HepG2 (cell line): ENCODE measurements around the gene DHH. TPM values are rescaled to one million over a fixed set of nuclear protein-coding genes. Genes with fewer than 3 reads are reported as not detected.

Experiments
- ASH2L ChIP-seq: fragments of 300-600, 200-600 bp; sonication (generic); IDR thresholded peaks from 2 replicates; pipeline ENCODE4 v1.7.0; 2017; ENCODE audit warnings: low read depth, mild to moderate bottlenecking, moderate library complexity, mixed read lengths, low read length; ENCODE audit not compliant: insufficient read length
- ETV5 ChIP-seq: IDR thresholded peaks from 2 replicates; pipeline ENCODE4 v1.6.1; 2018; ENCODE audit warnings: missing biosample characterization, missing genetic modification reagents, inconsistent platforms, borderline replicate concordance
- FOSL2 ChIP-seq: sonication (generic); formaldehyde crosslinking; IDR thresholded peaks from 2 replicates; pipeline ENCODE4 v1.4.0; 2020; ENCODE audit warnings: missing genetic modification reagents
- GATAD2A ChIP-seq: IDR thresholded peaks from 2 replicates; pipeline ENCODE4 v1.6.1; 2016
- IKZF4 ChIP-seq: sonication (generic); formaldehyde crosslinking; IDR thresholded peaks from 2 replicates; pipeline ENCODE4 v1.5.1; 2020; ENCODE audit warnings: borderline replicate concordance, mild to moderate bottlenecking, low read depth, missing genetic modification reagents; ENCODE audit errors: not compliant biosample characterization
- IKZF5 ChIP-seq: IDR thresholded peaks from 2 replicates; pipeline ENCODE4 v1.6.1; 2018; ENCODE audit warnings: missing genetic modification reagents, mild to moderate bottlenecking, missing compliant biosample characterization
- NR2F6 ChIP-seq, 2 experiments: IDR thresholded peaks; 2 replicates each; pipeline ENCODE4 v1.6.1; 2016; ENCODE audit warnings: antibody characterized with exemption in 1 of 2, mild to moderate bottlenecking in 1 of 2
- RAD21 ChIP-seq: fragments of 450-650 bp; formaldehyde crosslinking; IDR thresholded peaks from 2 replicates; pipeline ENCODE4 v1.5.0; 2020; ENCODE audit warnings: mild to moderate bottlenecking
- RAD51 ChIP-seq: fragments of 450-650 bp; IDR thresholded peaks from 2 replicates; pipeline ENCODE4 v1.6.1; 2016; ENCODE audit warnings: borderline replicate concordance
- SALL2 ChIP-seq: sonication (generic); formaldehyde crosslinking; IDR thresholded peaks from 2 replicates; pipeline ENCODE4 v1.8.1; 2023; ENCODE audit warnings: mild to moderate bottlenecking, missing genetic modification reagents, inconsistent platforms
- SMAD1 ChIP-seq: sonication (generic); formaldehyde crosslinking; IDR thresholded peaks from 2 replicates; pipeline ENCODE4 v1.4.0; 2020; ENCODE audit warnings: missing genetic modification reagents, low read depth, mild to moderate bottlenecking, borderline replicate concordance
- STAG1 ChIP-seq: sonication (generic); formaldehyde crosslinking; IDR thresholded peaks from 2 replicates; pipeline ENCODE4 v1.4.0; 2020; ENCODE audit warnings: missing genetic modification reagents
- ZBTB7B ChIP-seq: sonication (generic); formaldehyde crosslinking; IDR thresholded peaks from 2 replicates; pipeline ENCODE4 v1.4.0; 2020; ENCODE audit warnings: missing genetic modification reagents
- ZNF142 ChIP-seq: sonication (generic); formaldehyde crosslinking; IDR thresholded peaks from 2 replicates; pipeline ENCODE4 v1.4.0; 2020; ENCODE audit warnings: missing genetic modification reagents
- ZNF564 ChIP-seq: sonication (generic); formaldehyde crosslinking; IDR thresholded peaks from 2 replicates; pipeline ENCODE4 v1.8.1; 2023; ENCODE audit warnings: mild to moderate bottlenecking, missing genetic modification reagents
- polyA plus RNA-seq, 8 experiments: library from polyadenylated mRNA; depleted of rRNA in 3 of 8; stranded (reverse) in 7 of 8; unstranded in 1 of 8; fragments of >200 nt; fragmentation: Illumina TruSeq in 4 of 8; extraction: Trizol in 4 of 8; gene quantifications; 2 replicates each; pipeline versions ENCODE4 v1.2.1 to v1.2.3, GENCODE V29; 2011 to 2016; ENCODE audit warnings: low read depth in 4 of 8, missing spikeins in 1 of 8, mixed read lengths in 1 of 8; ENCODE audit not compliant: insufficient read depth in 1 of 8
- total RNA-seq, 5 experiments: library from RNA; depleted of rRNA; stranded (reverse); fragments of >200 nt; fragmentation: Illumina TruSeq; extraction: Trizol; gene quantifications; 2 replicates each; pipeline ENCODE4 v1.2.3, GENCODE V29; 2016; ENCODE audit warnings: low read depth in 1 of 5
- TF ChIP-seq, protein P1 (sequence below): sonication (generic); formaldehyde crosslinking; IDR thresholded peaks from 2 replicates; pipeline ENCODE4 v1.9.0; 2022; ENCODE audit warnings: missing genetic modification reagents, mild to moderate bottlenecking, borderline replicate concordance
- TF ChIP-seq, protein P2 (sequence below): sonication (generic); formaldehyde crosslinking; IDR thresholded peaks from 2 replicates; pipeline ENCODE4 v1.5.1; 2020; ENCODE audit warnings: missing genetic modification reagents, mild to moderate bottlenecking, borderline replicate concordance

DHH gene
- total and polyA plus RNA-seq, 2 of the 13 experiments (the other 11 are each of a cell fraction or from before 2014, with no cell fraction given): not detected

DNA sequence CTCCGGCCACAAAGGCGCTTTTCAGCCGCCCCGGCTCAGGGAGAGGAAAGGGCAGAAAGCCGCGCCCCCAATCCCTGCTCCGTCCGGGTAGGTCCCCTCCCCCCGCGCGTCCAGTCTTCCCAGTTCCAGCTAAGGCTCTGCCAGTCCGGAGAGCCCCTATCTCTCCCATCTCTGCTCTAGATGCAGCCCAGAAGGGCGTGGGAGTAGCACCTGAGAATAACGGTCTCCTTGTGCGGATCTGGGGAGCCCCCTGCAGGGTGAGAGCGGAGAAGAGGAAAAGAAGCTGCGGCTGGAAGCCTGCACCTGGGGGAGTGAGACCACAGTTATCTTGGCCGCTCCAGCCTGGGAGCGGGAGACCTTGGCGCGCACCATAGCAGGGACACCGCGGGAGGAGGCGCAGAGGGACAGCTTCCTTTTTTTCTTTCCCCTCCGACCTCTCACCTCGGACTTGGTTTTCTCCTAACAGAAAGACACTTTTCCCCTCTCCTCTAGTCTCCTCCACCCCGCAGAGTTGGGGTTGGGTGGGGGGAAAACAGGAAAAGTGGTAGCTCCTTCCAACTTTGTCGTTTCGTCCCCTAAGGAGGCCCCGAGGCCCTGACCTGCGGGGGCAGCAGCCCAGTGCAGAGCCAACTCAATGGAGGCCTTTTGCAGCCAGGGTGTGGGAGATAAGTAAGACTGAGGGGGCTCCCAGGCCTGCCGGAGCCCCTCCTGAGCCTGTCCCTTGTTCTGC is 2.4 kb downstream of the DHH start (continued):
- TF ChIP-seq GATAD2A (CRISPR knock-in tag) (0 out of 2 replicates have a peak, but pooled peaks have one; percentile 13), IKZF4 (no peak), FOSL2 (CRISPR knock-in tag) (0 out of 2 replicates have a peak, but pooled peaks have one; percentile 4), ZNF564 (no peak), SALL2 (CRISPR knock-in tag) (no peak), STAG1 (CRISPR knock-in tag) (peak; percentile 54), RAD51 (no peak), ZNF142 (CRISPR knock-in tag) (no peak), ETV5 (CRISPR knock-in tag) (0 out of 2 replicates have a peak, but pooled peaks have one; percentile 8), ZBTB7B (CRISPR knock-in tag) (0 out of 2 replicates have a peak, but pooled peaks have one; percentile 19), ASH2L (no peak), NR2F6 (IDR thresholded peaks at IDR 0.05) (no peak), NR2F6 (CRISPR knock-in tag; IDR thresholded peaks at IDR 0.05) (no peak), SMAD1 (CRISPR knock-in tag) (no peak), RAD21 (peak; percentile 15; the same call in 1 of the 2 replicates), IKZF5 (CRISPR knock-in tag) (peak; percentile 18; the same call in 1 of the 2 replicates)
- TF ChIP-seq, protein P1, sequence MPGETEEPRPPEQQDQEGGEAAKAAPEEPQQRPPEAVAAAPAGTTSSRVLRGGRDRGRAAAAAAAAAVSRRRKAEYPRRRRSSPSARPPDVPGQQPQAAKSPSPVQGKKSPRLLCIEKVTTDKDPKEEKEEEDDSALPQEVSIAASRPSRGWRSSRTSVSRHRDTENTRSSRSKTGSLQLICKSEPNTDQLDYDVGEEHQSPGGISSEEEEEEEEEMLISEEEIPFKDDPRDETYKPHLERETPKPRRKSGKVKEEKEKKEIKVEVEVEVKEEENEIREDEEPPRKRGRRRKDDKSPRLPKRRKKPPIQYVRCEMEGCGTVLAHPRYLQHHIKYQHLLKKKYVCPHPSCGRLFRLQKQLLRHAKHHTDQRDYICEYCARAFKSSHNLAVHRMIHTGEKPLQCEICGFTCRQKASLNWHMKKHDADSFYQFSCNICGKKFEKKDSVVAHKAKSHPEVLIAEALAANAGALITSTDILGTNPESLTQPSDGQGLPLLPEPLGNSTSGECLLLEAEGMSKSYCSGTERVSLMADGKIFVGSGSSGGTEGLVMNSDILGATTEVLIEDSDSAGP (CRISPR knock-in tag): peak; percentile 26; the same call in 1 of the 2 replicates
- TF ChIP-seq, protein P2, sequence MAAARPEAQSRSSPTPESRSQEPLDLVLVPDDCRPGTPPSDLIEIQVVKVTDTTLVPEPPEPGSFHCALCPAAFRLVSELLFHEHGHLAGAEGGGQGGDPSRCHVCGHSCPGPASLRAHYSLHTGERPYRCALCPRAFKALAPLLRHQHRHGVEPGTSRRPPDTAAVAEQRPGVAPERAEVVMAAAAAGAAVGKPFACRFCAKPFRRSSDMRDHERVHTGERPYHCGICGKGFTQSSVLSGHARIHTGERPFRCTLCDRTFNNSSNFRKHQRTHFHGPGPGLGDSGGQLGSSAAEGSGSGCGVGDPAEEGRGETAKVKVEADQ (CRISPR knock-in tag): no peak
